GM12801 (cell line): ENCODE results near the gene LRSAM1.

ENCODE experiments used
- CTCF ChIP-seq: IDR thresholded peaks from one replicate; pipeline ENCODE4 v1.5.1; 2011; ENCODE audit warnings: control low read depth; ENCODE audit not compliant: insufficient read length; ENCODE audit errors: extremely low read depth

Gene LRSAM1

GRCh38 chr9:127428348-127428747, 23.0 kb upstream of the LRSAM1 start:
- TF ChIP-seq CTCF, result no peak

- no peak for TF ChIP-seq CTCF
These were observed 20.9 kb upstream of the LRSAM1 start for GRCh38 chr9:127430415-127430814.

GRCh38 chr9:127437497-127438264, 13.6 kb upstream of the LRSAM1 start:
- no peak for TF ChIP-seq CTCF

GRCh38 chr9:127438394-127438793, 12.9 kb upstream of the LRSAM1 start:
- no peak for TF ChIP-seq CTCF

GRCh38 chr9:127444283-127444920, 6.9 kb upstream of the LRSAM1 start:
- no peak for TF ChIP-seq CTCF

- no peak for TF ChIP-seq CTCF
These were observed 6.1 kb upstream of the LRSAM1 start for GRCh38 chr9:127444921-127445850.
